Activated CD8-positive, alpha-beta memory T cell treated with anti-CD3 and anti-CD28 coated beads, Interleukin-2, amount 50 U/mL, for 24 hours (primary cell): Measurements from ENCODE around the gene FYB2.

Experiments
- DNase-seq: peaks from one replicate; pipeline ENCODE4 v3.0.0-alpha.2; 2020; ENCODE audit errors: extremely low read depth

Gene FYB2

GRCh38 chr1:56819387-56819899, at the start of gene FYB2:
TSS of gene FYB2 (minus strand) at chr1:56819404. CDS start at chr1:56819290, 114 bp downstream.
- no peak for DNase-seq

- no peak for DNase-seq
Measured at GRCh38 chr1:56868761-56869160, 49.6 kb upstream of the FYB2 start.

GRCh38 chr1:56867491-56867890, 48.3 kb upstream of the FYB2 start:
- no peak for DNase-seq

- no peak for DNase-seq
Measured at GRCh38 chr1:56866656-56867055, 47.5 kb upstream of the FYB2 start.

- DNase-seq, result no peak
Measured at GRCh38 chr1:56864430-56864829, 45.2 kb upstream of the FYB2 start.

- DNase-seq, result no peak
Measured at GRCh38 chr1:56863265-56863992, 44.2 kb upstream of the FYB2 start.

GRCh38 chr1:56859287-56859686, 40.1 kb upstream of the FYB2 start:
- DNase-seq, result no peak

- no peak for DNase-seq
Measured at GRCh38 chr1:56856186-56856585, 37.0 kb upstream of the FYB2 start.

- DNase-seq, result no peak
Measured at GRCh38 chr1:56855190-56855589, 36.0 kb upstream of the FYB2 start.

- no peak for DNase-seq
Measured at GRCh38 chr1:56854521-56855099, 35.4 kb upstream of the FYB2 start, which contains the start of gene C8A. TSS of gene C8A (plus strand) at chr1:56854797. CDS start at chr1:56854902, 105 bp downstream.

GRCh38 chr1:56852476-56852875, 33.3 kb upstream of the FYB2 start:
- no peak for DNase-seq

- no peak for DNase-seq
Measured at GRCh38 chr1:56850922-56851321, 31.7 kb upstream of the FYB2 start.

- no peak for DNase-seq
Measured at GRCh38 chr1:56850411-56850810, 31.2 kb upstream of the FYB2 start.

GRCh38 chr1:56849750-56850149, 30.5 kb upstream of the FYB2 start:
- no peak for DNase-seq

- DNase-seq, result no peak
Measured at GRCh38 chr1:56845343-56845742, 26.1 kb upstream of the FYB2 start.

GRCh38 chr1:56844545-56845136, 25.4 kb upstream of the FYB2 start:
- DNase-seq, result no peak

- no peak for DNase-seq
Measured at GRCh38 chr1:56843544-56843943, 24.3 kb upstream of the FYB2 start.

GRCh38 chr1:56838759-56839158, 19.6 kb upstream of the FYB2 start:
- DNase-seq, result no peak

GRCh38 chr1:56837244-56837939, 18.2 kb upstream of the FYB2 start:
- no peak for DNase-seq

- no peak for DNase-seq
Measured at GRCh38 chr1:56836359-56836758, 17.2 kb upstream of the FYB2 start.

GRCh38 chr1:56835657-56836056, 16.5 kb upstream of the FYB2 start:
- DNase-seq, result no peak

GRCh38 chr1:56834137-56834900, 15.1 kb upstream of the FYB2 start:
- no peak for DNase-seq
